Activated CD8-positive, alpha-beta memory T cell treated with anti-CD3 and anti-CD28 coated beads, Interleukin-2, amount 50 U/mL, for 48 hours (primary cell): ENCODE measurements around the gene HLA-DRA.

Experiments used
- DNase-seq: peaks from one replicate; pipeline ENCODE4 v3.0.0-alpha.2; 2020

HLA-DRA gene

DNA sequence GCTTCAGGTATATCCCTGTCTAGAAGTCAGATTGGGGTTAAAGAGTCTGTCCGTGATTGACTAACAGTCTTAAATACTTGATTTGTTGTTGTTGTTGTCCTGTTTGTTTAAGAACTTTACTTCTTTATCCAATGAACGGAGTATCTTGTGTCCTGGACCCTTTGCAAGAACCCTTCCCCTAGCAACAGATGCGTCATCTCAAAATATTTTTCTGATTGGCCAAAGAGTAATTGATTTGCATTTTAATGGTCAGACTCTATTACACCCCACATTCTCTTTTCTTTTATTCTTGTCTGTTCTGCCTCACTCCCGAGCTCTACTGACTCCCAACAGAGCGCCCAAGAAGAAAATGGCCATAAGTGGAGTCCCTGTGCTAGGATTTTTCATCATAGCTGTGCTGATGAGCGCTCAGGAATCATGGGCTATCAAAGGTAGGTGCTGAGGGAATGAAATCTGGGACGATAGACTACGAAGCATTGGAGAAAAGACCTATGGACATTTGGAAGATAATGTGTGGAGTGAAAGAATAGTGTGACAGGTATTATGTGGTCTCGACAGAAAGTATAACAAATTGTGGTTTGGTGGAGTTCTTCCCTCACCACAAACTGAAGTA is at the start of gene HLA-DRA:
HLA-DRA (plus strand) TSS at position 286 of the 613 bp plus-strand sequence; CDS start at position 350, 64 bp downstream.
- no peak for DNase-seq

DNA sequence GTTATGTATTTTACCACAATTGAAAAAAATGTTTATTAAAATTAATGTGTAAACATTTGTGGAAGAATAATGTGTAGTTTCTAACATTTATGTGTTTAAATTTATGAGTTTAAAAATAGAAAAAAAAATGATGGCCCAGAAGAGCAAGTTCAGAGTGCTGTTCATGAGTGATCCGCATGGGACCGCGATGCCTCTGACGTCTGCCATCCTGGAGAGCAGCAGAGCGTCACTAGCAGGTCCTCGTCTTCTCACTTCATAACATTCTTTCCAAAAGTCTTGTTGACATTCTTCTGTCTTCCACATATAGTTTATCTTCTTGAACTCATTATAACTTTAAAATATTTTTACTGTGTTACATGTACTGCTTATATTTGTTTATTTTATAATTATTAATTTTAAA is 48.2 kb upstream of the HLA-DRA start:
- no peak for DNase-seq

DNA sequence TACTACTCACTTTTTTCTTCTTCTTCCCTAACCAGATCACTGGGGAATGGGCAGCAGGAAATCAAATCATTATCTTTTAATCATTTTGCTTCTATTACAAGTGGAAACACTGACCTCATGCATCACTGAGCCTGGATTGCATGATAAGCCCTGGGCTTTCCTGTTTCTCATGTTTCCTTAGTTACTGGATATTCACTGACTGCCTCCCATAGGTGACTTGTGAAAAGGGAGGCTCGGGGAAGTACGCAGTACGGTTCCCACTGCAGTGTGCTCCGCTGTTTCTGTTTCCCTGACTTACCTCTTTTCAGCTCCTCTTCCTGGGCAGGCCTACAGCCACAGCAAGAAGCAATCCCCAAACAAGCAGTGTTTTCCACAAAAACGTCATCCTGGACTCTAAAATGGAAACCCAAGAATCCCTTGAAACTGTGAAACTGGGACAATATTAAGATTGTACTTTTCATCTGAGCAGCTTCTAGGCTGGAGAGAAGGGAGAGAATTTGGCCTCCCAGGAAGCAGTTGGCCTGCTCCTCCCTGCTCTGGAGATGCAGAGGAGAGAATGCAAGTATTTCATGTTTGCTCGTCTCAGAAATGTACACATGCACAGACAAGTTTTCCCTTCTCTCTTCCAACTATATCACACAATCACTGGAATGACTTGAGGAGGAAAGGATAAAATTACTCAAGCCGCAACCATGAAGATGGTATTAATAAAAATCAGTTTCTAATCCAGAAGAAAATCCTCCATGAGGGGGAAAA is 45.8 kb upstream of the HLA-DRA start:
- DNase-seq, result no peak

- no peak for DNase-seq
Observed at GRCh38 chr6:32396028-32396427, 43.7 kb upstream of the HLA-DRA start.

DNA sequence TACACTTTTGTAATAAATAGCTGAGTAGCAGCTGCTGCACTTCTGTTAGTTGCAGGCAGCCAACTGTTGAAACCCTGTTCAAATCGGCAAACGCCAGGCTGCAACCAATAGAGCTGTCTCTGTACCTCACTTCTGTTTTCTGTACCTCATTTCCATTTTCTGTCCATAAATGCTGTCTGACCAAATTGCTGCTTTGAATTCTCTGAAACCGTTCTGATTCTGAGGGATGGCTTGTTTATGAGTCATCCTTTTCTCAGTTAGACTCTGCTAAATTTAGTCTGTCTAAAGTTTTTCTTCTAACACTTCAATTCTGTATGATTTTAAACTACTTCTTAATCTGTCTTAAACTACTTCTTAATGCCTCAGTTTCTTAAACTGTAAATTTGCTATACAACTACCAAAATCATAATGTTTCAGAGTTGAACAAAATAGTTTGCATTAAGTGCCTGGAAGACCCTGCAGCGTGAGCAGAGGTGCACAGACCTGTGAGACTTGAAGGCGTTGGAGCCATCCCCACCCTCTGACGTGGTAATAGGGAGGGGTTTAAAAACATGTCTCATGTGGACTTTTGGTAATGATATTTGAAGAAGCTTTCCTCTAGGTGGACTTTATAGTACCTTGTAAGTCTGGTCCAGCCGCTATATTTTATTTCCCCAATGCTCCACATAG is 42.3 kb upstream of the HLA-DRA start:
- DNase-seq, result no peak

DNA sequence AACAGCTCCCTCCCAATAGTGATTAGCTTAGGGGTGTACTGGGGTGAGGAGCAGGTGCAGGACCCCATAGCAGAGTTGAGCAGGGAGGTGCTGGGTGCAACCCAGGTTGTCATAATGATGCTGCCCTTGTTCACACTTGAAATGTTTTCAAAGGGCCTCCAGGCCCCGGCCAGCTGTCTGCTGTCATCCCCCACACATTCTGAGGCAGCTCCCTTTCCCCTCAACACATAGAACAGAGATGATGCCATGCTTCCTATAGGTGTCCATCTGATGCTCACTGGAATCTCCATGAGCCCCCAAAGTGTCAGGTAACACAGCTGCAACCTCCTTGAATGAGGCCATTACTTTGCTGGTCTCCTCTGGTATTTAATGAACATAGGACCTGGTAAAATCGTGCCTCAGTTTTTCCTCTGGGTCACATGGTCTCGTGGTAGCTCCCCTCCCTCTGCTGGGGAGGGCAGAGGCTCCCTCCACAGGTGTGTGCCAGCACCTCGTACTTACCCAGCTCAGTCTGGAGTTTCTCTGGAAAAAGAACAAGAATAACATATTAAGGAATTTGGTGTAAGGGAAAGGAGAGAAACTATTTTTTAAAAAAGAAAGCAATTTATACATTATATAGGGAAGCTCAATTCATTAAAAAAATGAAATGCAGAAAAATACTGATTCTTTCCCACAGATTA is 38.3 kb upstream of the HLA-DRA start:
- DNase-seq, result no peak

DNA sequence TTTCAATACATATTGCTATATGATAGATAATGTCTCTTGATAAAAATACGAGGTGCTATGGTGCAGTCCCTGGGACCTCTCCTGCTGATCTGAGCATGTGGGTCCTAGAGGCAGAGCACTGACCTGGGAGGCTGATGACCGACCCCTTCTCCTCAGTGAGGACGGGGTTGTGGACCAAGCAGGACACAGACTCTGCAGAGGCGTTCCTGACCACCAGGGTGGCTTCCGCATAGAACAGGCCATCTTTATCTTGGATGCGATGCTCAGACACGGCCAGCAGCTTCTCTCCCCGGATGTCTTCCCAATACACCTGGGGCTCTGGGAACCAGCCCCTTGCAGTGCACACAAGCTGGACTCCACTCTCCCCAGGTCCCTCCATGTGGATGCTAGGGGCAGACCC is 36.9 kb upstream of the HLA-DRA start:
- DNase-seq, result no peak

GRCh38 chr6:32405656-32406055 is 34.0 kb upstream of the HLA-DRA start:
- no peak for DNase-seq

DNA sequence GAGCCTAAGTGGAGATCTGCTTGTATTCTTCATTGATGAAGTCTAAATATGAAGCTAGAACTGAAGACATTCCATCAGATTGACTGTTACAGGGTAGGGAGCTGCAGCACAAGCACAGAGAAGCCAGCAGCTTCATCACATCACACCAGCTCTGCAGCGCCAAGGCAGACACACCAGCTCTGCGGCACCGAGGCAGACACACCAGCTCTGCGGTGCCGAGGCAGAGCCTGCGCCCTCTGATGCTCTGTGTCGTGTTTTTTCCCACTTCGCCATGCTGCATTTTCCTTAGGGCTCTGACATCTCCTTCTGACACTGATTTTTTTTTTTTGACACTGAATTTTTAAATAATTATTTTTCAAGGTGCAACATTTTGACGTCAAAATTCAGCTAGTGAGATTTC is 33.5 kb upstream of the HLA-DRA start:
- DNase-seq, result no peak

GRCh38 chr6:32406857-32407256 is 32.8 kb upstream of the HLA-DRA start, which contains the start of gene BTNL2:
Gene BTNL2 (minus strand): TSS chr6:32407181. CDS start chr6:32407123, 58 bp downstream.
- no peak for DNase-seq

- no peak for DNase-seq
Observed at GRCh38 chr6:32410906-32411305, 28.8 kb upstream of the HLA-DRA start.

DNA sequence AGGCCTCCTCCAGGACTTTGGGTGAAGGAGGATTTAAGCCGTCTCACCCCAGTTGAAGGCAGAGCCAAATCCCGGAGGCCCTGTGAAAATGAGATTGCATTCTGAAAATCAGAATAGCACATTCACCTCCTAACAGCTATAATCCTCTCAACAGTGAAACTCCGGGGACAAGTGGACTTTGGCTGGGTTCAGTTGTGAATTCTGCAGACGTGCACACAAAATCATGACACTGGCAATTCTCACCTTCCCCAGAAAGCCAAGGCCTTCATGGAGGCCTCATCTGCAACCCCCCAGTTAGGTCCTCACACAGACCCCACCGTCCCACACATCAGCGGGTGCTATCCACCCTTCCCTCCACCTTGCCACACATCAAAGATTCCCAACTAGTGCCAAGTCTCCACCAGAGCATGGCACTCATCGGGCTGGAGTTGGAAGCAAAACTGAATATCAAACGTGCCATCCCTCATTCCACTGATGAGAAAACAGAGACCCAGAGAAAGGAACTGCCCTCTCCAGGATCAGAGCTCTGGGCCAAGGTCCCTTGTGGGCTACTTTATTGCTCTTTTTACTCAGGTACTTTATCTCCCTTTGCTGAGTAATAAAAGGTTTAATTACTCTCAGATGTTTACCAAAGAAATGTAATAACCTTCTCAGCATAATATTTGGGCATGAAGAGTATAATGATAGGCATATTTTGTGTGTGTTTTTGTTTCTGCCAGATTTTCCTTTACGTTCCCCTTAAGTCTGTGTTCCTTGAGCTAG is 27.9 kb upstream of the HLA-DRA start:
- DNase-seq, result no peak

- peak; percentile 94 for DNase-seq
Observed at GRCh38 chr6:32413427-32414047, 26.1 kb upstream of the HLA-DRA start.

DNA sequence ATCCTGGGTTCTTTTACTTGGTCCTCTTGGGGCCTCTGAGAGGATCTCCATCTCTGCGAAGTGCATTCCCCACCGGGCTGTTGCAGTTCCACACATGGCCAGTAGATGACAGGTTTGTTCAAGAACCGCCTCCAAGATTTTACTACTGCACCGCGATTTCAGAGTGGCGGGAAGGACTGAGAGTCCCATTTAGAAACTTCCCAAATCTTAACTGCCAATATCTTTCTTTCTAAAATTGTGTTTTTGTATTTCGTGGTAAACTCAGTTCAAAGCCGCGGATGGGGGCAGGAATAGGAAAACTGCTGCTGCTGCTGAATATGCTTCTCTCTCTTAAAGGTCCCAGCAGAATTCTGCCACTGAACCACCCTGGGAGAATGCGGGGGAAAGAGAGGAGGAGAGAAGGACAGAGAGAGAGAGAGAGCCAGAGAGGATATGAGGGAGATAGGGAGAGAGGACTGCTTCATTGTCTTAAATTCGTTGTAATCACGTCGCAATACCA is 24.1 kb upstream of the HLA-DRA start:
- DNase-seq, result peak; percentile 82

DNA sequence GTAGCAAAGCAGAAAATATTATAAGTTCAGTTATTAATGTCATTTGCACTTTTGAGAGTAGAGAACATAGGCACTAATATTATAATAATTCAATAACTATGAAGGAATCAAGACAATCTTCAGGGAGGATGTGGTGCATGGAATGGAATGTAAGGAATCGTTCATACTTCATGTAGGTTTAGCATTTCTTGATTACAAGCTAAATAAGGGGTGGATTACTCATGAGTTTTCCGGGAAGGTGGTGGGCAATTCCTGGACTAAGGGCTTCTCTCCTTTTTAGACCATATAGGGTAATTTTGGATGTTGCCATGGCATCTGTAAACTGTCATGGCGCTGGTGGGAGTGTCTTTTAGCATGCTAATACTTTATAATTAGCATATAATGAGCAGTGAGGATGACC is 23.7 kb upstream of the HLA-DRA start:
- no peak for DNase-seq

GRCh38 chr6:32424589-32425300 is 14.9 kb upstream of the HLA-DRA start:
- no peak for DNase-seq

- no peak for DNase-seq
Observed at GRCh38 chr6:32426338-32426737, 13.3 kb upstream of the HLA-DRA start.

- no peak for DNase-seq
Observed at GRCh38 chr6:32427218-32427617, 12.5 kb upstream of the HLA-DRA start.

DNA sequence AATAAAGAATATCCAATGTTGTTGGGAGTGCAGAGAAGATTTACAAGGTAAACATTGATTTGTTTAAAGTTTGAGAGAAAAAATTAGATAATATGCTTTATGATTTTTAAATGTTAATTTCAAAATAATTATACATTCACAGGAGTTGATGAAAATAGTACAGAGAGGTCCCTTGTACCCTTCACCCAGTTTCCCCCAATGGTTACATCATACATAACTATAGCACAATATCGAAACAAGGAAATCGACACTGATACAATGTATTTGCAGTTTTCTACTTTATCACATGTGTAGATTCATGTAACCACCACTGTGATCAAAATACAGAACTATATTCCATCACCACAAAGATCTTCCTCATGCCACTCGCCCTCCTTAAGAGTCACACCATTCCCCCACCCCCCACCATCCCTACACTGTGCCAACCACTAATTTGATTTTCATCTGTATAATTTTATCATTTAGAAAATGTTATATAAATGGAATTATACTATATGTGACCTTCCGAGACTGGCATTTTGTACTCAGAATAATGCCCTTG is 11.7 kb upstream of the HLA-DRA start:
- DNase-seq, result no peak

- DNase-seq, result no peak
Observed at GRCh38 chr6:32430179-32430578, 9.5 kb upstream of the HLA-DRA start.

DNA sequence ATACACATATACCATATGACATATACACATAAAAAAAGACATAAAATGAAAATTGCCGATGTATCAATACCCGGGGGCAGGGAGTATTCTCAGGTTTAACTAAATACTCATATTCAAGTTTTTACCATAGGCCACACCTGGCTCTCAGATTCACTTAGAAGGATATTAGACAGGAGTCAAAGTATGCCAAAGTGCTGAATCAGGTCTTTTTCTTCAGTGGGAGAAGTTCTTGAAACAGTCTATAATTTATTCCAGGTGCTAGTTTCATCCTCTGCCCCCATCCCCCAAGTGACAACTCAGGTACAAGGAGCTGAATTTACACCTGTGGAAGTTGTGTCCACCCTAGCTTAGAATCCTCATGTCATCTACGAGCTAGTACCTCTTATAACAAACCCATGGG is 8.5 kb upstream of the HLA-DRA start:
- DNase-seq, result no peak
